Suppressor macrophage treated with lipopolysaccharide for 1 hour (primary cell): ENCODE results near the gene CSTPP1.

Source experiments
- DNase-seq, 3 donors: peaks; one replicate each; pipeline ENCODE4 v3.0.0-alpha.2; 2020 to 2022

CSTPP1 gene

GRCh38 chr11:47144541-47144940, 208.0 kb downstream of the CSTPP1 start:
- no peak for DNase-seq

- DNase-seq: no peak
Observed at GRCh38 chr11:47147250-47147649, 210.7 kb downstream of the CSTPP1 start.

- no peak for DNase-seq
Observed at GRCh38 chr11:47147681-47148080, 211.1 kb downstream of the CSTPP1 start.

GRCh38 chr11:47148270-47148669, 211.7 kb downstream of the CSTPP1 start:
- no peak for DNase-seq

GRCh38 chr11:47148903-47149531, 212.5 kb downstream of the CSTPP1 start:
- DNase-seq: no peak

- DNase-seq: no peak
Observed at GRCh38 chr11:47149782-47150181, 213.2 kb downstream of the CSTPP1 start.

- DNase-seq: peak in 1 of 3 donors; percentile 14
Observed at GRCh38 chr11:47152126-47152952, 215.8 kb downstream of the CSTPP1 start.

- DNase-seq: peak; percentile 76 to 83 (median 81)
Observed at GRCh38 chr11:47152953-47153950, 216.7 kb downstream of the CSTPP1 start.

- DNase-seq: no peak
Observed at GRCh38 chr11:47154616-47155570, 218.3 kb downstream of the CSTPP1 start.

- no peak for DNase-seq
Observed at GRCh38 chr11:47155879-47156278, 219.3 kb downstream of the CSTPP1 start.

- DNase-seq: no peak
Observed at GRCh38 chr11:47156333-47156732, 219.8 kb downstream of the CSTPP1 start.

- no peak for DNase-seq
Observed at GRCh38 chr11:47156951-47157350, 220.4 kb downstream of the CSTPP1 start.

GRCh38 chr11:47157805-47158204, 221.2 kb downstream of the CSTPP1 start:
- DNase-seq: no peak

- DNase-seq: no peak
Observed at GRCh38 chr11:47158242-47158641, 221.7 kb downstream of the CSTPP1 start.

- no peak for DNase-seq
Observed at GRCh38 chr11:47160753-47161133, 224.2 kb downstream of the CSTPP1 start.

- peak; percentile 76 to 82 (median 77) for DNase-seq
Observed at GRCh38 chr11:47161134-47161854, 224.7 kb downstream of the CSTPP1 start.

GRCh38 chr11:47161890-47162289, 225.3 kb downstream of the CSTPP1 start:
- DNase-seq: no peak

- DNase-seq: no peak
Observed at GRCh38 chr11:47162426-47162825, 225.9 kb downstream of the CSTPP1 start.

- DNase-seq: no peak
Observed at GRCh38 chr11:47163193-47163592, 226.6 kb downstream of the CSTPP1 start.

GRCh38 chr11:47163898-47164297, 227.3 kb downstream of the CSTPP1 start:
- DNase-seq: no peak

GRCh38 chr11:47164321-47164720, 227.8 kb downstream of the CSTPP1 start:
- no peak for DNase-seq
